ENCODE results near the gene ENPP7.

GRCh38 chr17:79754370-79754769, 23.6 kb downstream of the ENPP7 start:
- TF ChIP-seq, protein P1, sequence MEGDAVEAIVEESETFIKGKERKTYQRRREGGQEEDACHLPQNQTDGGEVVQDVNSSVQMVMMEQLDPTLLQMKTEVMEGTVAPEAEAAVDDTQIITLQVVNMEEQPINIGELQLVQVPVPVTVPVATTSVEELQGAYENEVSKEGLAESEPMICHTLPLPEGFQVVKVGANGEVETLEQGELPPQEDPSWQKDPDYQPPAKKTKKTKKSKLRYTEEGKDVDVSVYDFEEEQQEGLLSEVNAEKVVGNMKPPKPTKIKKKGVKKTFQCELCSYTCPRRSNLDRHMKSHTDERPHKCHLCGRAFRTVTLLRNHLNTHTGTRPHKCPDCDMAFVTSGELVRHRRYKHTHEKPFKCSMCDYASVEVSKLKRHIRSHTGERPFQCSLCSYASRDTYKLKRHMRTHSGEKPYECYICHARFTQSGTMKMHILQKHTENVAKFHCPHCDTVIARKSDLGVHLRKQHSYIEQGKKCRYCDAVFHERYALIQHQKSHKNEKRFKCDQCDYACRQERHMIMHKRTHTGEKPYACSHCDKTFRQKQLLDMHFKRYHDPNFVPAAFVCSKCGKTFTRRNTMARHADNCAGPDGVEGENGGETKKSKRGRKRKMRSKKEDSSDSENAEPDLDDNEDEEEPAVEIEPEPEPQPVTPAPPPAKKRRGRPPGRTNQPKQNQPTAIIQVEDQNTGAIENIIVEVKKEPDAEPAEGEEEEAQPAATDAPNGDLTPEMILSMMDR (IDR thresholded peaks at IDR 0.05), result no peak
- no peak for TF ChIP-seq POLR2A (IDR thresholded peaks at IDR 0.05)
